NCI-H2081 treated with DMSO at 0.1 percent for 48 hours (cell line): Measurements from ENCODE around the gene ADAMTS13.
"Not testable (repeated sequence)": the region's sequence is repeated elsewhere in the genome, so short reads cannot be mapped to it uniquely, and the experiment has no call there.

Source experiments
- DNase-seq: peaks from one replicate; lab custom pipeline; 2025; lab: John Stamatoyannopoulos, UW

The ADAMTS13 gene

DNA sequence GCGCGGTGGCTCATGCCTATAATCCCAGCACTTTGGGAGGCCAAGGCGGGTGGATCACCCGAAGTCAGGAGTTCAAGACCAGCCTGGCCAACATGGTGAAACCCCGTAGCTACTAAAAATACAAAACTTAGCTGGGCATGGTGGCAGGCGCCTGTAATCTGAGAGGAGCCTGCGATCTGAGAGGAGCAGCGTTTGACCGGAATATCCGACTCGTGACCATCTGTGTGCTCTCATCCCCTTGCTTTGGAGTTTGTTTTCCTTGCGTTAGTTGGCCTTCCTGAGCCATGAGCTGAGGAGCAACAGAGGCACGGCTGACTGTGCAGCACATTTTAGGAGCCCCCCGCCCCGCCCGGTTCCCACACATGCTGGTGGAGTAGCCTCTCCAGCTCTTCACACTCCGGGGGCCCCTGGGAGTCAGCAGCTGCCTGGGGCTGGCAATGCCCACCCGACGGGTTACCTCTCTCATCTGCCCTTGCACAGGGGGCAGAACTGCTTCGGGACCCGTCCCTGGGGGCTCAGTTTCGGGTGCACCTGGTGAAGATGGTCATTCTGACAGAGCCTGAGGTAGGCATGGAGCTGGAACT, 3.0 kb downstream of the ADAMTS13 start:
- DNase-seq = no peak

- no peak for DNase-seq
These were observed 3.8 kb downstream of the ADAMTS13 start for GRCh38 chr9:133426011-133426410.

DNA sequence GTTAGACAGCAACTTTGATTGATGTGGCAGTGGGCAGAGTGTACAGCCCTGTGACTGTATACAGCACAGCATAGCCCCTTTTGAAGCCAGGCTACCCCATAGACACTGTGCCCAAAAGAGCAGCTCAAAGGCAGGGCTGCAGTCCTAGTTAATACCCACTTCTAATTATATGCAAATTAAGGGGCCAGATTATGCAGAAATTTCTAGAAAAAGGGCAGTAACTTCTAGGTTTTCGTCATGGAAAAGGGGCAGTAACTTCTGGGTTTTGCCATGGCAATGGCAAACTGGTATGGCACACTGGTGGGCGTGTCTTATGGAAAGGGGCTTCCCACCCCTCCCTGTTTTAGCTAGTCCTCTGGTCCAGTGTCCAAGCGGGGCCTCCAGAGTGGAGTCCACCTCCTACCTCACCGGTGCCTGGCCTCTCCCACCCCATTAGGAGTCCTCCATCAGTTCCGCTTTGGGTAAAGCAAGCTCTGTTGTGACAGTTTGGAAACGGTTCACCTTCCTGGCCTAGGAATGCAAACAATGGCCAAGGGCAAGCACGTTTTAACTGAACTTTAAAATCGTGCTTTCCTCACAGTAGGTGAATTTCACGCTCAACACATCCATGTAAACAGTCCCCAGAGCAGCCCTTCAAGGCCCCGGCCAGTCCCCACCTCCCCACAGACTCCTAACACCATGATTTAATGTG, 5.6 kb downstream of the ADAMTS13 start:
- DNase-seq = no peak

- no peak for DNase-seq
These were observed 6.5 kb downstream of the ADAMTS13 start for GRCh38 chr9:133428617-133429101.

DNA sequence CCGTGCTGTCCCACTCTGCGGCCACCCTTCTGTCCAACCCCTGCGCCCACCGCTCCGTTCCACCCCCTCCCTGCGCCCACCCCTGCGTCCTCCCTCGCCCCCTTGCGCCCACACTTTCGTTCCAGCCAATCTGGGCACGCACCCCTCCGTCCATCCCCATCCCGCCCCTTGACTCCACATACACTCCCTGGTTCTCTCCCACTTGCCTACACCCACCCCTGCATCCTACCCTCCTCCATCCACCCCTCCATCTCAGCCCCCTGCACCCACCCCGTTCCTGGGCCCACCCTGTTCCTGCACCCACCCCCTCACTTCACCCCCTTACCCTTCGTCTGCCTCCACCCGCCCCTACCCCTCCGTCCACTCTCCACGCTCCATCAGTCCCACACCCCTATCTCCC, 7.0 kb downstream of the ADAMTS13 start:
- no peak for DNase-seq

DNA sequence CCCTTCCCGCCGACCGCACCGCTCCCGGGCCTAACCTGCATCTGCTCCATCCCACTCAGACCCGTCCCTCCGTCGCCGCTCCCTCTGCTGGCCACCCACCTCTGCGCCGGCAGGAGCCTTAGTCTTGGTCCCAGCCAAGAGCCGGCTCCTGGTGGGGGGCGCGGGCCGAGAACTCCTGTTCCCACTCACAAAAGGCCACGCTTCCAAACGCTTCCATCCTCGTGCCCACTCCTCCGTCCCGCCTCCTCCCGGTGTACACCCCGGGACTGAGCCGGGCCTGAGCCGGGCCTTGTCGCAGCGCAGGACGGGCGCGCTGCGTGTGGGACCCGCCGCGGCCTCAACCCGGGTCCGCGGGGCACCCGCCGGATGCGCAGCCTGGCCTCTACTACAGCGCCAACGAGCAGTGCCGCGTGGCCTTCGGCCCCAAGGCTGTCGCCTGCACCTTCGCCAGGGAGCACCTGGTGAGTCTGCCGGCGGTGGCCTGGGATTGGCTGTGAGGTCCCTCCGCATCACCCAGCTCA, 7.5 kb downstream of the ADAMTS13 start:
- no peak for DNase-seq

- no peak for DNase-seq
These were observed 8.1 kb downstream of the ADAMTS13 start for GRCh38 chr9:133430244-133430643.

- no peak for DNase-seq
These were observed 11.2 kb downstream of the ADAMTS13 start for GRCh38 chr9:133433351-133433843.

- no peak for DNase-seq
These were observed 14.5 kb downstream of the ADAMTS13 start for GRCh38 chr9:133436681-133437080.

- DNase-seq = no peak
These were observed 15.8 kb downstream of the ADAMTS13 start for GRCh38 chr9:133437753-133438531.

- DNase-seq = no peak
These were observed 17.2 kb downstream of the ADAMTS13 start for GRCh38 chr9:133439337-133439736.

- DNase-seq = no peak
These were observed 18.7 kb downstream of the ADAMTS13 start for GRCh38 chr9:133440874-133441273.

GRCh38 chr9:133441571-133441970, 19.4 kb downstream of the ADAMTS13 start:
- no peak for DNase-seq

DNA sequence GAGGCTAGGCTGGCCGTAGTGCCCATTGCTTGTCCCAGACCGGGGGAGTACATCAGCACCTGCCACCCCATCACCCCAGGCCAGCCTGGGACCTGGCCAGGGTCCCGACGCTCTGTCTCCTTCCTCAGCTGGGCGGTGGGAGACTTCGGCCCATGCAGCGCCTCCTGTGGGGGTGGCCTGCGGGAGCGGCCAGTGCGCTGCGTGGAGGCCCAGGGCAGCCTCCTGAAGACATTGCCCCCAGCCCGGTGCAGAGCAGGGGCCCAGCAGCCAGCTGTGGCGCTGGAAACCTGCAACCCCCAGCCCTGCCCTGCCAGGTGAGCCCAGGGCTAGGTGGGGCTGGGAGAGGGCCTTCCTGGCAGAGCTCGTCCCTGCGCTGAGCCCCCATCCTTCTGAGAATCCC, 21.1 kb downstream of the ADAMTS13 start:
- no peak for DNase-seq

- DNase-seq = no peak
These were observed 21.8 kb downstream of the ADAMTS13 start for GRCh38 chr9:133443982-133444381.

DNA sequence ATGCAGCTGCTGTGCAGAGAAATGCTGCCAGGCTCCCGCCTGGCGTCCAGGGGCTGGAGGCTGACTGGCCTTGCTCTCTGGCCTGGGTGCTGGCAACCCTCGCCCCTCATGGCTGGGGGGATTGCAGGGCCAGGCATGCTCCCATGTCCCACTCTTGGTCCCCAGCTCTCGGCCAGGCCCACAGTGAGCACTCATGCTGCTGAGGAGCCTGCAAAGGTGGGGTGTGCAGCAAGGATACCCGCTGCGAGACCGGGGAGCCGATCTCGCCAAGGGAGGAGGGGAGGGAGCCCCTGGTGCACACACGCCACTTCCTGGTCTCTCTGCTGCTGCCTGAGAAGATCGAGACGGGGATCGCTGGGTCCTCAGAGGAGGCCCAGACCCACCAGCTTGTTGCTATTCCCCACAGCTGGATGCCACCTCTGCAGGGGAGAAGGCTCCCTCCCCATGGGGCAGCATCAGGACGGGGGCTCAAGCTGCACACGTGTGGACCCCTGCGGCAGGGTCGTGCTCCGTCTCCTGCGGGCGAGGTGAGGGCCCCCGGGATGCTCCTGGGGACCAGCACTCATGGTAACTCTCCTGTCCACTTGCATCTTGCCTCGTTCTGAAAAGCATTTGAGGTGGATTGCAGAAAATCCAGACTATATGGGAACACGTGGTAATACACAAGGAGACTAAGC, 23.3 kb downstream of the ADAMTS13 start:
- DNase-seq = no peak

DNA sequence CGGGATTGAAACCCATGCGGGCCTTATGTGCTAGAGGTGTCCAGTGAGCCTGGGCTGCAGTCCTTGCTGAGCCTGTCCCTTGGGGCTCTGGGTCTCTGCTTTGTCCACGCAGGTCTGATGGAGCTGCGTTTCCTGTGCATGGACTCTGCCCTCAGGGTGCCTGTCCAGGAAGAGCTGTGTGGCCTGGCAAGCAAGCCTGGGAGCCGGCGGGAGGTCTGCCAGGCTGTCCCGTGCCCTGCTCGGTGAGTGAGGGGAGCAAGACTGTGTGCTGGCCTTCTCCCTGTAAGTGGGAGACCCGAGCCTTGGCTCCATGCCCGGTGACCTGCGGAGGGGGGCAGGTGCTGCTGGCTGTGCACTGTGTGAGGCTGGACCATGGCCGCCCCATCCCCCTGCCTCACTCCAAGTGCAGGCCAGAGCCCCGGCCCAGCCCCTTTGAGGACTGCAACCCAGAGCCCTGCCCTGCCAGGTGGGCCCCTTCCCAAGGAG, 26.4 kb downstream of the ADAMTS13 start:
- DNase-seq = no peak

DNA sequence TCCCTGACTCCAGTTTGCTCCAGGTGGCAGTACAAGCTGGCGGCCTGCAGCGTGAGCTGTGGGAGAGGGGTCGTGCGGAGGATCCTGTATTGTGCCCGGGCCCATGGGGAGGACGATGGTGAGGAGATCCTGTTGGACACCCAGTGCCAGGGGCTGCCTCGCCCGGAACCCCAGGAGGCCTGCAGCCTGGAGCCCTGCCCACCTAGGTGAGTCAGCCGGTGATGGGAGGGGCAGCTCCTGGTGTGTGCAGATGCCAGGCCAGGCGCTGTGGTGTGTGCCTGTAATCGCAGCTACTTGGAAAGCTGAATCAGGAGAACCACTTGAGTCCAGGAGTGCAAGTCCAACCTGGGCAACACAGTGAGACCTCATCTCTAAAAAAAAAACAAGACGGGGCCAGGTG, 27.6 kb downstream of the ADAMTS13 start:
- no peak for DNase-seq

- not testable (repeated sequence) for DNase-seq
These were observed 29.7 kb downstream of the ADAMTS13 start for GRCh38 chr9:133451865-133452264.

DNA sequence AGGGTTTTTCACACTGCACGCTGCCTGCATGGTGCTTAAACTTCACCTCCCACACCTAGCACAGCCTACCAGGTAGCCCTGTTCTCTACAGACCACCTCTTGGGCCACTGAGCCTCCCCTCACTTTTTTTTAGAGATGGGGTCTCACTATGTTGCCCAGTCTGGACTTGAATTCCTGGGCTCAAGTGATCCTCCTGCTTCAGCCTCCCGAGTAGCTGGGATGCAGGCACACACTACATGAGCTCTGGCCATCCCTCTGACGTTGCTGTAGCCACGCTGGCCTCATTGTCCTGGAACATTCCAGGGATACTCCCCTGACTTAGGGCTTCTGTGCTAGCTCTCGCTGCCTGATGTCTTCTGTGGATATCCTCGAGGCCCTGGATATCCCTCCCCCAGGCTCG, 30.4 kb downstream of the ADAMTS13 start:
- DNase-seq = no peak

GRCh38 chr9:133453651-133454050, 31.5 kb downstream of the ADAMTS13 start:
- no peak for DNase-seq

GRCh38 chr9:133454325-133454724, 32.2 kb downstream of the ADAMTS13 start:
- no peak for DNase-seq
